Brain microvascular endothelial cell (primary cell): ENCODE data around the gene TRIM9.

ENCODE experiments used
- DNase-seq: peaks from one replicate; pipeline ENCODE4 v3.0.0-alpha.2; 2020
- H3K27ac ChIP-seq: fragments of 250-450 bp; sonication (Bioruptor Pico); 2 replicates; pipeline ENCODE4 v1.5.1; 2020; ENCODE audit warnings: mild to moderate bottlenecking, moderate library complexity
- H3K27me3 ChIP-seq: fragments of 250-450 bp; sonication (Bioruptor Pico); replicated peaks from 2 replicates; pipeline ENCODE4 v1.5.1; 2020; ENCODE audit warnings: mild to moderate bottlenecking
- H3K36me3 ChIP-seq: fragments of 250-450 bp; sonication (Bioruptor Pico); replicated peaks from 2 replicates; pipeline ENCODE4 v1.5.1; 2020; ENCODE audit warnings: mild to moderate bottlenecking
- H3K4me3 ChIP-seq: 2 replicates; pipeline ENCODE4 v1.5.1; 2011; ENCODE audit warnings: low read depth, mild to moderate bottlenecking, control low read depth, low read length, moderate library complexity
- in situ Hi-C: cut with HindIII; loops from 2 replicates; pipeline ENCODE4 v1.10.0; 2017; ENCODE audit warnings: low sequenced_read_pairs, low pct_ligation_motif_present
- TF ChIP-seq, protein P1 (sequence below): IDR thresholded peaks from 2 replicates; pipeline ENCODE4 v1.5.1; 2011; ENCODE audit warnings: low read depth, mild to moderate bottlenecking, moderate library complexity, low read length, control low read depth, inconsistent platforms; ENCODE audit errors: missing control alignments

The TRIM9 gene

GRCh38 chr14:50948205-50948604 is 146.7 kb downstream of the TRIM9 start:
- H3K36me3 ChIP-seq = no peaks in the 10 kb centered on the region
- H3K27me3 ChIP-seq = no peaks in the 10 kb centered on the region
- no peak for DNase-seq
- H3K4me3 ChIP-seq = no peak overlapping the region
- TF ChIP-seq, protein P1, sequence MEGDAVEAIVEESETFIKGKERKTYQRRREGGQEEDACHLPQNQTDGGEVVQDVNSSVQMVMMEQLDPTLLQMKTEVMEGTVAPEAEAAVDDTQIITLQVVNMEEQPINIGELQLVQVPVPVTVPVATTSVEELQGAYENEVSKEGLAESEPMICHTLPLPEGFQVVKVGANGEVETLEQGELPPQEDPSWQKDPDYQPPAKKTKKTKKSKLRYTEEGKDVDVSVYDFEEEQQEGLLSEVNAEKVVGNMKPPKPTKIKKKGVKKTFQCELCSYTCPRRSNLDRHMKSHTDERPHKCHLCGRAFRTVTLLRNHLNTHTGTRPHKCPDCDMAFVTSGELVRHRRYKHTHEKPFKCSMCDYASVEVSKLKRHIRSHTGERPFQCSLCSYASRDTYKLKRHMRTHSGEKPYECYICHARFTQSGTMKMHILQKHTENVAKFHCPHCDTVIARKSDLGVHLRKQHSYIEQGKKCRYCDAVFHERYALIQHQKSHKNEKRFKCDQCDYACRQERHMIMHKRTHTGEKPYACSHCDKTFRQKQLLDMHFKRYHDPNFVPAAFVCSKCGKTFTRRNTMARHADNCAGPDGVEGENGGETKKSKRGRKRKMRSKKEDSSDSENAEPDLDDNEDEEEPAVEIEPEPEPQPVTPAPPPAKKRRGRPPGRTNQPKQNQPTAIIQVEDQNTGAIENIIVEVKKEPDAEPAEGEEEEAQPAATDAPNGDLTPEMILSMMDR = no peak
- in situ Hi-C loops = no loop called here
- H3K27ac ChIP-seq = no peak overlapping the region

GRCh38 chr14:50947446-50947845 is 147.5 kb downstream of the TRIM9 start:
- in situ Hi-C loops = no loop called here
- H3K27ac ChIP-seq = no peak overlapping the region

GRCh38 chr14:50946234-50946935 is 148.5 kb downstream of the TRIM9 start:
- no peak for DNase-seq
- Histone ChIP-seq H3K4me3 (no peak overlapping the region), H3K27me3 (no peaks in the 10 kb centered on the region), H3K27ac (no peak overlapping the region), H3K36me3 (no peaks in the 10 kb centered on the region)
- TF ChIP-seq, protein P1 = no peak
- in situ Hi-C loops = no loop called here

More at GRCh38 chr14:50947446-50947845, 147.5 kb downstream of the TRIM9 start:
- TF ChIP-seq, protein P1 = no peak
- no peaks in the 10 kb centered on the region for H3K36me3 ChIP-seq
- no peaks in the 10 kb centered on the region for H3K27me3 ChIP-seq
- H3K4me3 ChIP-seq = no peak overlapping the region
- DNase-seq = no peak

- peak overlapping the region; percentile 59 for H3K27ac ChIP-seq
- in situ Hi-C loops = no loop called here
- TF ChIP-seq, protein P1 = no peak
- no peaks in the 10 kb centered on the region for H3K27me3 ChIP-seq
- no peaks in the 10 kb centered on the region for H3K36me3 ChIP-seq
- H3K4me3 ChIP-seq = peak overlapping the region; percentile 80
- DNase-seq = no peak
Measured at GRCh38 chr14:50944647-50945413, 150.1 kb downstream of the TRIM9 start.

- in situ Hi-C loops = no loop called here
- H3K27me3 ChIP-seq = no peaks in the 10 kb centered on the region
- TF ChIP-seq, protein P1 = peak; percentile 18
- H3K36me3 ChIP-seq = no peaks in the 10 kb centered on the region
- peak within 1 kb of the TSS; percentile 80 for H3K4me3 ChIP-seq
- DNase-seq = peak; percentile 47
- peak within 1 kb of the TSS; percentile 59 for H3K27ac ChIP-seq
Measured at GRCh38 chr14:50943943-50944646, 150.8 kb downstream of the TRIM9 start, which contains the start of gene PYGL. TSS of gene PYGL (minus strand) at chr14:50944483. CDS start at chr14:50944403, 80 bp downstream.
